GM08714 (cell line): ENCODE measurements around the gene MBP.
"Not testable (repeated sequence)": the region's sequence is repeated elsewhere in the genome, so short reads cannot be mapped to it uniquely, and the experiment has no call there.

Experiments used
- H3K4me3 ChIP-seq: fragments of 200-500 bp; sonication (Bioruptor generic); 2 replicates; pipeline ENCODE4 v1.5.1; 2014; ENCODE audit warnings: mild to moderate bottlenecking, low read length, inconsistent platforms
- ZNF274 ChIP-seq: IDR thresholded peaks from 2 replicates; pipeline ENCODE4 v1.6.1; 2012; ENCODE audit warnings: mild to moderate bottlenecking, low read depth, low read length

The MBP gene

DNA sequence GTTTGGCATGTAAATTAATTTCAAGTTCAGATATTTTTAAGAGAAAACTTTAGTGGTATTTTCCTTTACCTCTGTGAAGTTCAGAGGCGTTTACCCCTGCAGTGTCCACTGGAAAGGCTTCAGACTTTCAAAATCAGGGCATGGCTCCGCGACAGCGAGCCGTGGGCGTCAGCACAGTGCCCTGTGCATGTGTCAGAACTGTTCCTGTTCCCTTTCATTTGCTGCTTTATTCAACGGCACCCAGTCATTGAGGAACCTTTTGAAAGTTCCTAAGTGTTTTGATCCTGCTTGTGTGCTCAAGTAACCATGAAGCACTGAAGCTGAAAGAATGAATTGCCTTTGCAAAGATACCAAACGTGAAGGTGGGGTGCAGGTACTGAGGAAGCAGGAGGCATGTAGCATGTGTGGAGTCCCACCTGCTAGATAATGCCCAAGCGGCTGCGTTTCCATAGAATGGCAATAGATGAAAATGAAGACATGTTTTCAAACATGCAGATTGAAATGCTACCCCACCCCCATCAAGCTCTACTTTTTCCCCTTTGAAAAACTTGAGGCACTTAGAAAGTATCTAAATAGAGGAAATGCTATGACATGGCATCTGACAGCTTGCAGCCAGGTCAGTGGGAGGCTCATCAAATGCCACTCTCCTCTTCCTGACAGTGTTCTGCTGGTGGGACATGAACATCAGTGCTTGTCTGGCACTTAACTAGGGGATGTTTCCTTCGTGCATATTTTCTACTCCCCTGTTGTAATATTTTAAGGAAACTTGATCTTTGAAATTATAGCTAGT is 161.6 kb downstream of the MBP start:
- no peak for TF ChIP-seq ZNF274
- no peak overlapping the region for H3K4me3 ChIP-seq

DNA sequence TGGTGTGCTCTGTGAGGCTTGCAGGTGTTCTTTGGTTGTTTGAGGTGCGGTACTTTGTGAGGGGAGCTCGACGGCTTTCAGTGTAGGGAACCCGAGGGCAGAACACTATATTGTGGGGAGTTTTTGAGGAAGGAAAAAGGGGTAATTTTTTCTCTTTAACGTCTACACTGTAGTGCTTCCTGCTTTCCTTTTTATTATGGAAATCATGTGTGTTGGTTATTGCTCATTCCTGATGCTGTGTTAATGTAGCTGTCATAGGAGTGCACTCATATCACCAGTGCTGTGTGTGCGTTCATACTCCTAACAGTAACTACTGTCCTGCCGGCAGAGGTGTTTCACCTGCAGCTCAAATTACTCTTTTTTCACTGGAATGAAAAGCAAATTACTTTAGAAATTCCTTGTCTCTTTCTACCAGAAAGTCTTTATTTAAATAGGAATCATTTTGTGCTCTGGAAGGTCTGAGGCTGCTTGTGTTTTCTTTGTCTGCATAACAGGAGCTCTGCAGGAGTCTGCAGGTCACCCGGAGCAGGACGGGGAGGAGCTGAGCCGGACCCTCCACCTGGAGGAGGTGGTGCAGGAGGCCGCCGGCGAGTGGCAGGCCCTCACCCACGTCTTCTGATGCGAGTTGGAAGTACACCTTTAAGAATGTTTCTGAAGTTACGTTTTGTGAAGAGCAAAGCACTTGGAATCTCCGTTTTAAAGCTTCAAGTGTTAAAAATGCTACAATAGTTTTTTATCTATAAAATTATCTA is 164.7 kb downstream of the MBP start:
- no peak overlapping the region for H3K4me3 ChIP-seq

DNA sequence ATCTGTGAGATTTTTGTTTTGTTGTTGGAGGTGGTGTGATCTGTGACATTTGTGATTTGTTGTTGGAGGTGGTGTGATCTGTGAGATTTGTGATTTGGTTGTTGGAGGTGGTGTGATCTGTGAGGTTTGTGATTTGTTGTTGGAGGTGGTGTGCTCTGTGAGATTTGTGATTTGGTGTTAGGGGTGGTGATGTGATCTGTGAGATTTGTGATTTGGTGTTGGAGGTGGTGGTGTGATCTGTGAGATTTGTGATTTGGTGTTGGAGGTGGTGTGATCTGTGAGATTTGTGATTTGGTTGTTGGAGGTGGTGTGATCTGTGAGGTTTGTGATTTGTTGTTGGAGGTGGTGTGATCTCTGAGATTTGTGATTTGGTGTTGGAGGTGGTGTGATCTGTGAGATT is 165.3 kb downstream of the MBP start:
- not testable (repeated sequence) for H3K4me3 ChIP-seq

More for the DNA sequence above, 164.7 kb downstream of the MBP start:
- no peak for TF ChIP-seq ZNF274

DNA sequence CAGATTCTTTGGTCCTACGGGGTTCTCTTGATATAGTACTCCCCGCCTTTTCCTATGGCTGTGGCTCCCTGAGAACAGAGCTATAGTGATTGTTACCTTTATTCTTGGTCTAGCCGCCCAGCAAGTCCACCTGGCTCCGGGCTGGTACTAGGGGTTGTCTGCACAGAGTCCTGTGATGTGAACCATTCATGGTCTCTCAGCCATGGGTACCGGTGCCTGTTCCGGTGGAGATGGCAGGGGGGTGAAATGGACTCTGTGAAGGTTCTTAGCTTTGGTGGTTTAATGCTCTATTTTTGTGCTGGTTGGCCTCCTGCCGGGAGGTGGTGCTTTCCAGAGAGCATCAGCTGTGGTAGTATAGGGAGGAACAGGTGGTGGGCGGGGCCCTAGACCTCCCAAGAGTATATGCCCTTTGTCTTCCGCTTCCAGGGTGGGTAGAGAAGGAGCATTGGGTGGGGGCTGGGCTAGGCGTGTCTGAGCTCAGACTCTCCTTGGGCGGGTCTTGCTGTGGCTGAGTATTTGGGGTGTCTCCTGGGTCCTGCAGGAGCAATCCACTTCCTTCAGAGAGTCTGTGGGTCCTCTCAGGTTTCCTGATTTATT is 166.9 kb downstream of the MBP start:
- H3K4me3 ChIP-seq, result peak overlapping the region; percentile 5; the same call in 1 of the 2 replicates

DNA sequence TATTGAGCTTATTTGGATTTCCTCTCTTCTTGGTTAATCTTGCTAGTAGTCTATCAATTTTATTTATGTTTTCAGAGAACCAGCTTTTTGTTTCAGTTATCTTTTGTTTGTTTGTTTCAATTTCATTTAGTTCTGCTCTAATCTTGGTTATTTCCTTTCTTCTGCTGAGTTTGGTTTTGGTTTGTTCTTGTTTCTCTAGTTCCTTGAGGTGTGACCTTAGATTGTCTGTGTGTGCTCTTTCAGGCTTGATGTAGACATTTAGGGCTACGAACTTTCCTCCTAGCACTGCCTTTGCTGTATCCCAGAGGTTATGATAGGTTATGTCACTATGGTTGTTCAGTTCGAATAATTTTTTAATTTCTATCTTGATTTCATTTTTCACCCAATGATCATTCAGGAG is 168.6 kb downstream of the MBP start:
- H3K4me3 ChIP-seq, result no peak overlapping the region
- TF ChIP-seq ZNF274, result no peak

DNA sequence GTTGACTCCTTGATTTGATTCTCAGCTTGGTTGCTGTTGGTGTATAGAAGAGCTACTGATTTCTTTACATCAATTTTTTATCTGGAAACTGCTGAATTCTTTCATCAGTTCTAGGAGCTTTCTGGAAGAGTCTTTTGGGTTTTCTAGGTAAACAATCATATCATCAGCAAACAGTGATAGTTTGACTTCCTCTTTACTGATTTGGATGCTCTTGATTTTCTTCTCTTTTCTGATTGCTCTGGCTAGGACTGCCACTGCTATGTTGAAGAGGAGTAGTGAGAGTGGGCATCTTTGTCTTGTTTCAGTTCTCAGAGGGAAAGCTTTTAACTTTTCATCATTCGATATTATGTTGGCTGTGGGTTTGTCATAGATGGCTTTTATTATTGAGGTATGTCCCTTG is 169.7 kb downstream of the MBP start:
- H3K4me3 ChIP-seq, result no peak overlapping the region
- TF ChIP-seq ZNF274, result no peak

DNA sequence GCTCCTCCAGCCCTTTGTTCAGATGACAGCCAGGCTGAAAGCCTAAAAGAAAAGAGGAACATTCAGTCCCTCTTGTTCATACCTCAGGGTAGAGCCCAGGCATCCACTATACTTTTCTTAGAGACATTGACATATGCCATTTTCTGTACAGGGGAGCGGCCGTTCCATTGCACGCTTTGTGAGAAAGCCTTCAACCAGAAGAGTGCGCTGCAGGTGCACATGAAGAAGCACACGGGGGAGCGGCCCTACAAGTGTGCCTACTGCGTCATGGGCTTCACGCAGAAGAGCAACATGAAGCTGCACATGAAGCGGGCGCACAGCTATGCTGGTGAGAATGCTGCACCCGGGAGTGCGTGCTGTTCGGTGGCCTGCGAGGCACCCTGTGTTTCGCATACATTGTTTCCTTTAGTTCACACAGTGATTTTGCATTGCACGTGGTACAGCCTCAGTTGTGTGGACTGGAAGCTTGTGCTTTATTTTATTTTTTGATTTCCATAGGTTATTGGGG is 172.0 kb downstream of the MBP start:
- no peak for TF ChIP-seq ZNF274
- no peak overlapping the region for H3K4me3 ChIP-seq

DNA sequence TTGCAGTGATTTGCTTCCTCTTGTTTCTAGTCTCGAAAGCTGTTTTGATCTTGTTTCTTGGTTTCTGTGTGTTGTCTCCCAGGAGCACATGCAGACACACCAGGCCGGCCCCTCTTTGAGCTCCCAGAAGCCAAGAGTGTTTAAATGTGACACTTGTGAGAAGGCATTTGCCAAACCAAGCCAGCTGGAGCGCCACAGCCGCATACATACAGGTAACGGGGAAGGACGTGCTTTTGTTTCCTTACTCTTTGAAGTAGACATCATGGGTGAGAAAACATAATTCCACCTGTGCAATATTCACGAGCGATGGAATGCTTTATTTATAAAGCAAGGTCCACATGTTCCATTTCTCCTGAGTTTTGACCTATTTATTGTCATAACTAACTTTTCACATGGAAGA is 173.0 kb downstream of the MBP start:
- TF ChIP-seq ZNF274, result no peak
- H3K4me3 ChIP-seq, result no peak overlapping the region

DNA sequence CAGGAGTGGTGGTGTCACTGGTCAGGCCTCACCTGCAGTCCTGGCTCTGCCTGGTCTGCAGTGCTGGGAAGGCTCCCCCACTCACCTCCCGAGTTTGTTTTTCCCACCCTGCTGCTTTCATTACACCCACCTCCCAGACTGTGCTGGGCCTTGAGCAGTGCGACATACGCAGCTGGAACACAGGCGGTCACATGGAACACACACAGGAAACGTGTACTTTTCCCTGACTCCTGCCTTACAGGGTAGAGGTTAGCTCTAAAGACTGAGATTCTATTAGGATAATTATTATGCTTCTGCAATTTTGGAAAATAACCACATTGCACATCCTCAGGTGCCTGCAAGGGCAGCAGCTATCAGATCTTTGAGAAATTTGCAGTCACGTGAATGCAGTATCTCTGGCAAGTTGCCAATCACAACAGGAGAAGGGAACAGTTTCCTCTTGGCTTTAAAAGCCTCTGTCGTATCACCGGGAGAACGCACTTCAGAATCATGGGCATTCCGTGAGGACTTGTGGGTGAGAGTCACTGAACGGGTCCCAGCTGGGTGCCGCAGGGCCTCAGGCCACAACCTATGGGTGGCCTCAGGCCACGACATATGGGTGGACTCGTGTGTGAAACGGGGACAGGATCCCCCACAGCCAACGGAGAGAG is 173.8 kb downstream of the MBP start:
- TF ChIP-seq ZNF274, result no peak
- no peak overlapping the region for H3K4me3 ChIP-seq

DNA sequence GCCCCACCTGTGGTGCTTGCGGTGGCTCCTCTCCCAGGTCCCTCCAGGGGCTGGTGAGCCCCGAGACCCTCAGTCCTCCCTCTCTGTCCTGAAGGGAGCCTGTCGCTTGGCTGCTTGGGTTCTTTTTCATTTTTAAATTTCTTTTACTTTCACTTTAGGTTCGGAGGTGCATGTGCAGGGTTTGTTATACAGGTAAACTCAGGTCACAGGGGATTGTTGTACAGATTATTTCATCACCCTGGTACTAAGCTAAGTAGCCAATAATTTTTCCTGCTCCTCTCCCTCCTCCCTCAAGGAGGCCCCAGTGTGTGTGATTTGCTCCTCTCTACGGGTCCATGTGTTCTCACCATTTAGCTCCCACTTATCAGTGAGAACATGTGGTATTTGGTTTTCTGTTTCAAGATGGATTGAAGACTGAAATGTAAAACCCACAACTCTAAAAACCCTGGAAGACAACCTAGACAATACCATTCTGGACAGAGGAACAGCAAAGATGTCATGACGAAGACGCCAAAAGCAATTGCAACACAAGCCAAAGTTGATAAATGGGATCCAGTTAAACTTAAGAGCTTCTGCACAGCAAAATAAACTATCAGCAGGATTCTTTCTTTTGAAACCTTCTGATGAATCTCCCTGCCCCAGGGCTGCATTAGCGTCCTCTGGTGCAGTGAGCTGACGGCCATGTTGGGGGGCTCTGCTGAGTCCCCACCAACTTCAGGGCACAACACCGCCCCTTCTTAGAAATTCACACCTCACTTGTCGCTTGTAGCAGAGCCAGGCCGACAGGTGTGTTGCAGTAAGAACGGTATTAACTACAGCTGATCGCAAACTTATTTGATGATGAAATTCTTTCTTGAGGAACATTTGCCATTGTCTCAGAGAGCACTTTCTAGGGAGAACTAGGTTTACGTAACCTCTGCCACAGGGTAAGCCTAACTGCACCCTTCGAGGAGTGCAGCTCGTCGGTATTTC is 174.9 kb downstream of the MBP start:
- TF ChIP-seq ZNF274, result no peak
- H3K4me3 ChIP-seq, result no peak overlapping the region

DNA sequence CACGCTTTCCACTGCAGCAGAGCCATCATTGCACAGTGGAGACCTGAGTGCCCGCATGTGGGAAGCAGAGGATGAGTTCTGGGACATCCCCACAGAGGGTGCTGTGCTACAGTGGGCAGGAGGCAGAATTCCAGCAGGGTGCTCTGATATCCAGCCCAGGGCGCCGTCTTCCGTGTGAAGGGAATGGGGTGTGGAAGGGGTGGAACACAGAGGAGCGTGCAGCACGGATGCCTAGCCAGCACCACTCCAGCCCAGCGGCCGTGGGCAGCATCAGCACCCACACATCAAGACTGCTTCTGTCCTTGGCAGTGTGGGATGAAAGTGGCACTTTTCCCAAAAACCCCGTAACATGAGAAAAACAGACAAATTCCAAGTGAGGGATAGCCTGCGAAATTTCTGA is 175.9 kb downstream of the MBP start:
- no peak for TF ChIP-seq ZNF274
- H3K4me3 ChIP-seq, result no peak overlapping the region

DNA sequence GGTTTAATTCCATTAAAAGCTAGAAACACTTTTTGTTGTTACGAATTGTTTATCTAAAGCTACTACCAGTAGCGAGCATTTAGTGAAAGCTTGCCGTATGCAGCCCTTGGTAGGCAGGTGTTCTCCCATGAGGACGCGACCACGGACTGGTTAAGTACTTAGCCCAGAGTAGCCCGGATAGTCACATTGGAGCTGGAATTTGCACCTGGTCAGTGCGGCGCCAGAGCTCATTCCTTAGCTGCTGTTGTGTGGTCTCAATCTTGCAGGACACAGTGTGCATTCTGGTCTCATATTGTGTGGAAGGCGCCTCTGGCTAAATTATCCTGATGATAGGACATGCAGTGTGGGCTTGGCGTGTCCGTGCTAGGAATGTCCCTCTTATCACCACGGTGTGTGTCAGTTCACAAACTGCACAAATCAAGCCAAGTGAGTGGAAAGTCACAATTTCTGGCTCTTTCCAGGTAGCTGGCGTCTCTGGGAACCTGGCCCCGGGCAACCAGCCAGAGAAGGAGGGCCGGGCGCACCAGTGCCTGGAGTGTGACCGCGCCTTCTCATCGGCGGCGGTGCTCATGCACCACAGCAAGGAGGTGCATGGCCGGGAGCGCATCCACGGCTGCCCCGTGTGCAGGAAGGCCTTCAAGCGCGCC is 176.9 kb downstream of the MBP start:
- H3K4me3 ChIP-seq, result no peak overlapping the region
- no peak for TF ChIP-seq ZNF274
